ENCODE data around the gene NEIL1.

Gene NEIL1

DNA sequence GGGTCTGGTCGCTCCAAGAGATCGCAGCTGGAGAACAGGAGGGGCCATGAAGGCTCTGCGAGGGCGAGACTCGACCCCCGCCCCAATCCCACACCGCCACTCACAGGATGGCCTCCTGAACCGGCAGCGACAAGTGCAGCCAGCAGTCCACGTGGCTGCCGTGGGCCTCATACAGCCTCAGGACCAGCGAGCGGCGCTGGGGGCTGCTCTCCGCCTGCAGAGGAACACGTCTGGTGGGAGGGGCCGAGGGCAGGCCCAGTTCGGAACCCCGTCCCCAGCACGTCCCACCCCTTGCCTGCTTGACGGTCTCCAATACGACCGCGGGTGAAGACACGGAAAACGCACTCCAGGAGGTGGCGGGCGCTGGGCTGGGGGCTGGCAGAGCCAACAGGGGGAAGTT is 9.2 kb downstream of the NEIL1 start:
- TF ChIP-seq, protein P1, sequence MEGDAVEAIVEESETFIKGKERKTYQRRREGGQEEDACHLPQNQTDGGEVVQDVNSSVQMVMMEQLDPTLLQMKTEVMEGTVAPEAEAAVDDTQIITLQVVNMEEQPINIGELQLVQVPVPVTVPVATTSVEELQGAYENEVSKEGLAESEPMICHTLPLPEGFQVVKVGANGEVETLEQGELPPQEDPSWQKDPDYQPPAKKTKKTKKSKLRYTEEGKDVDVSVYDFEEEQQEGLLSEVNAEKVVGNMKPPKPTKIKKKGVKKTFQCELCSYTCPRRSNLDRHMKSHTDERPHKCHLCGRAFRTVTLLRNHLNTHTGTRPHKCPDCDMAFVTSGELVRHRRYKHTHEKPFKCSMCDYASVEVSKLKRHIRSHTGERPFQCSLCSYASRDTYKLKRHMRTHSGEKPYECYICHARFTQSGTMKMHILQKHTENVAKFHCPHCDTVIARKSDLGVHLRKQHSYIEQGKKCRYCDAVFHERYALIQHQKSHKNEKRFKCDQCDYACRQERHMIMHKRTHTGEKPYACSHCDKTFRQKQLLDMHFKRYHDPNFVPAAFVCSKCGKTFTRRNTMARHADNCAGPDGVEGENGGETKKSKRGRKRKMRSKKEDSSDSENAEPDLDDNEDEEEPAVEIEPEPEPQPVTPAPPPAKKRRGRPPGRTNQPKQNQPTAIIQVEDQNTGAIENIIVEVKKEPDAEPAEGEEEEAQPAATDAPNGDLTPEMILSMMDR (IDR thresholded peaks at IDR 0.05; ENCODE audit: borderline replicate concordance, insufficient read depth, low read depth, low read length), result no peak

DNA sequence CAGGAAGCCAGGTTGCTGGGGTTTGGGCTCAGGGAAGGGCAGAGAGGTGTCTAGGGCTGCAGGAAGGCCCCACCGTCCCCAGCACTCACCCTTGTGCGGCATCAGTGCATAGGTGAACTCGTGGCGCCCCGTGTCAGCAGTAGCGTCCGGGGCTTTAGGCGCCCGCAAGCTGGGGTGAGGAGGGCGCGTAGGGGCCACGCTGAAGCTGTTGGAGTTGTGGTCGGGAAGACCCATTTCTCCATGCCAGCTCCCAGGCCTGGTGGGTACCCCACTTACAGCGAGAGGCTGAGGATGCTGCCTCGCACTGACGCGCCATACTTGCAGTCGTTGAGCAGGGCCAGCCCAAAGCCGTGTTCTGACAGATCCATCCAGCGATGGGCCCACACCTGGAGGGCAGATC is 9.7 kb downstream of the NEIL1 start:
- TF ChIP-seq, protein P1 (IDR thresholded peaks at IDR 0.05; ENCODE audit: borderline replicate concordance, insufficient read depth, low read depth, low read length), result no peak
- H3K4me3 ChIP-seq (ENCODE audit: low read depth, low read length), result no peak overlapping the region

More for the DNA sequence above, 9.2 kb downstream of the NEIL1 start:
- no peak overlapping the region for H3K4me3 ChIP-seq (ENCODE audit: low read depth, low read length)

DNA sequence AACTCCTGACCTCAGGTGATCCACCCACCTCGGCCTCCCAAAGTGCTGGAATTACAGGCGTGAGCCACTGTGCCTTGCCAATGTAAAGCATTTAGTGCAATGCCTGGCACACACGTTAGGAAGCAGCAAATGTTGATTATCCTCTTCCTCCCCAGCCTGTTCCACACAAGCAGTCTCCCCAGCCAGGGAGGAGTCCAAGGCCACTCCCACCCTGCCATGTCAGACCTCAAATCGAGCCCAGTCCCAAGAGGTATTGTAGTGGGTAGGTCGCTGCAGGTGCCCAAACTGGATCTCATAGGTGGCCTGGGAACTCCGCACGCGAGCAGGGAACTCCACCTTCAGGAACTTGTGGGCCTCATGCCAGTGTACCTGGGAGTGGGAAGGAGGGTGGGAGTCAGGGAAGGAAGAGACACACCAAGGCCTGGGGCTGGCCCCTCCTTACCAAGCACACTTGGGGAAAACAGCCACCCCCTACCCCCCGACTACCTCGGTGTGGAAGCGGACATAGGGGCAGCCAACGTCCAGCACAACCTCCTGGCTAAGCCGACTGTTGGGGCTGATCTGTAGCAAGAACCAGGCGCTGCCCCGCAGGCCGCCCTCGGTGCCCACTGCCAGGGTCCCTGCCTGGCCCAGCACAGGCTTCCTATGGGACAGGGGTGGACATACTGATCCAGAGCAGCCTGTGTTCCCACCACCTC is 11.3 kb downstream of the NEIL1 start:
- no peak overlapping the region for H3K4me3 ChIP-seq (ENCODE audit: low read depth, low read length)
- TF ChIP-seq, protein P1 (IDR thresholded peaks at IDR 0.05; ENCODE audit: borderline replicate concordance, insufficient read depth, low read depth, low read length), result no peak

DNA sequence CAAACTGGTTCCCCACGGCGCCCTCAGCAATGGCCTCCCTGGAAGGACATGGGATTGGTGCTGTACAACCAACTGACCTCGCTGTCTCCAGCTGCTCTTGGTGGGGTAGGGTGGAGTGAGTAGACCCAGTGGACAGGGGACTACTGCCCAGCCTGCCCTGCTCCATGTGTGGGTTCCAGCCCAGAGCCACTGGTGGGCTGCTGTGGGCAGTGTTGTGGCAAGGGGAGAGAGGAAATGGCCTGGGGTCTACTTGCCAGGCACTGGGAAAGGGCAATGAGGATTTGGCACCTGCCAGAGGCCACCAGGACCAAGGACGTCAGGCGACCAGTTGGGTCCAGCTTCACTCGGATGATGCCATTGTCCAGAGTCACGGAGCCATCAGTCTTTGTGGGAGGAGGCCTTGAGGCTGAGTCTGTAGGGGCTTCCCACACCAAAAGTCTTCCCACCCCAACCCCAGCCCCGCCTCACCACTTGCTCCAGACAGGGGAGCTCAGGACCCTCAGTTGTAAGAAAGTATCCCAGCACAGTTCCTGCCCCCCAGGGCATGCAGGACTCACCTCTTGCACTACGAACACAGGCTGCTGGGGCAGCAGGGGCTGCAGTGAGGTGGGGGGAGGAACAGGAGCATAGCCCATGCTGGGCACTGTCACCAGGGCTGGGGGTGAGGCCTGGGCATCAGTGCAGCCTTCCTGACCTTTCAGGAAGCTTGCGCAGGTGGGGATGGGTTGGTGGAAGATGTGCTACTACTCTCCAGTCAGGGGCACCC is 12.1 kb downstream of the NEIL1 start:
- TF ChIP-seq, protein P1 (IDR thresholded peaks at IDR 0.05; ENCODE audit: borderline replicate concordance, insufficient read depth, low read depth, low read length), result no peak
- H3K4me3 ChIP-seq (ENCODE audit: low read depth, low read length), result no peak overlapping the region

DNA sequence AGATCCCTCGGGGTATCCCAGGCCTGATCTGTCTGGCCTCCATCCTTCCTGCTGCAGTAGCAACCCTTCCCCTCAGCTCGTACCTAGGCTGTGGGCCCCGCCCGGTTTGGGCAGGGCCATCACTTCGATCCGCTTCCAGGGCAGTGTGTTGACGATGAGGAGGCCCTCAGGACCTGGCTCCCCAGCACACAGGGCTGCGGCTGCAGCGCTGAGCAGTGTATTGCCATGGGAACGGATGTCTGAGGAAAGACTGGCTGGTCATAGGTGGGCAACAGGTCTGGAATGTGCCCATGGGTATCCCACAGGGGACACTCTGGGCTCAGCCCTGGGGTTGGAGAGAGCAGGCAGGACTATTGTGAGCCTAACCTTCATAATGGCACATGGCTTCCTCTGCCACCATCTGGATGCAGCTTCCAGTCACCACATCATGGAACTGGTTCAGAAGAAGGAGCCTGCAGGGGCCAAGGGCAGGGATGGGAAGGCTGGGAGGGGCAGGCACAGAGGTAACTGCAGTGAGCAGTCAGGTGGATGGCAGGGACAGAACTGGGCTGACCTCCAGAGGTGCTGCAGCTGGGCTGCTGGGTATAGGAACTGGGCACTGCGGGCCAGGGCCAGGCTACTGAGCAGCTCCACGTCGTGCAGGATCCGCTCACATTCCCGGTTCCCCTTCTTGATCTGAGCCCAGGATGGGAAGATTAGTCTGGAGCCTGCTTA is 12.9 kb downstream of the NEIL1 start:
- TF ChIP-seq, protein P1 (IDR thresholded peaks at IDR 0.05; ENCODE audit: borderline replicate concordance, insufficient read depth, low read depth, low read length), result no peak
- no peak overlapping the region for H3K4me3 ChIP-seq (ENCODE audit: low read depth, low read length)

DNA sequence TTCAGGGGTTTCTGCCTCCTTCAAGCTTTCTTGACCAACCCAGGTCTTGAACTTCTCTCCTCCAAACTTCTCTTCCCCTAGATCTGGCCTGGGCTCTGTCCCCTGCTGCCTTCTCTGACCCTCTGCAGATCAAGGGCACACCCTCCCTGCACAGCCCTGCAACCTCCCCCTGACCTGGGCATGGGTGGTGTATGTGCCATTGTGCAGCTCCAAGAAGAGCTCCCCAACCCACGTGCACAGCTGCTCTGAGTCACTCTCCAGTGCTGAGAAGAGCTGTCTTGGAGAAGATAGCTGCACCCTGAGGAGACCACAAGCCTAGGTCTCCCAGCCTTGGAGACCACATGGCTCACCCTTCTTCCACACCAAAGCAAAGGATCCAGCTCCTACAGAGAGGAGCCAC is 13.6 kb downstream of the NEIL1 start:
- TF ChIP-seq, protein P1 (IDR thresholded peaks at IDR 0.05; ENCODE audit: borderline replicate concordance, insufficient read depth, low read depth, low read length), result no peak
- H3K4me3 ChIP-seq (ENCODE audit: low read depth, low read length), result no peak overlapping the region
